SK-N-SH treated with all-trans-retinoic acid at 6 μM for 48 hours (cell line): ENCODE measurements around the gene EVC.

Source experiments
- ATAC-seq: fragments of 200-7000 bp; cut with Tn5 transposase; 3 replicates; pipeline ENCODE4 v1.9.1; 2020; ENCODE audit warnings: mild to moderate bottlenecking, moderate library complexity
- ARNTL ChIP-seq: fragments of 450-650 bp; formaldehyde crosslinking; IDR thresholded peaks from 2 replicates; pipeline ENCODE4 v1.5.0; 2020; ENCODE audit warnings: low read depth, mild to moderate bottlenecking, moderate library complexity, borderline replicate concordance
- BACH2 ChIP-seq: fragments of 250-450 bp; sonication (Bioruptor Pico); IDR thresholded peaks from 2 replicates; pipeline ENCODE4 v1.9.0; 2021; ENCODE audit warnings: mild to moderate bottlenecking, borderline replicate concordance
- CREB5 ChIP-seq: fragments of 250-450 bp; sonication (Bioruptor Pico); IDR thresholded peaks from 2 replicates; pipeline ENCODE4 v1.5.1; 2020; ENCODE audit warnings: low read depth, mild to moderate bottlenecking, moderate library complexity
- CSRNP3 ChIP-seq: fragments of 250-450 bp; sonication (Bioruptor Pico); IDR thresholded peaks from 2 replicates; pipeline ENCODE4 v1.5.1; 2021; ENCODE audit warnings: mild to moderate bottlenecking, moderate library complexity
- ESRRG ChIP-seq: fragments of 250-450 bp; sonication (Bioruptor Pico); IDR thresholded peaks from 2 replicates; pipeline ENCODE4 v1.6.1; 2021; ENCODE audit warnings: mild to moderate bottlenecking
- GLIS3 ChIP-seq: fragments of 250-450 bp; sonication (Bioruptor Pico); IDR thresholded peaks from 2 replicates; pipeline ENCODE4 v1.5.0; 2020; ENCODE audit warnings: mild to moderate bottlenecking, moderate library complexity
- ISL1 ChIP-seq: fragments of 250-450 bp; sonication (Bioruptor Pico); IDR thresholded peaks from 2 replicates; pipeline ENCODE4 v2.1.2; 2022; ENCODE audit warnings: mild to moderate bottlenecking, moderate library complexity
- OSR1 ChIP-seq: fragments of 250-450 bp; sonication (Bioruptor Pico); IDR thresholded peaks from 2 replicates; pipeline ENCODE4 v1.8.0; 2022; ENCODE audit warnings: moderate library complexity, mild to moderate bottlenecking, inconsistent platforms
- PATZ1 ChIP-seq: fragments of 250-450 bp; sonication (Bioruptor Pico); IDR thresholded peaks from 2 replicates; pipeline ENCODE4 v1.8.0; 2020; ENCODE audit warnings: mild to moderate bottlenecking, moderate library complexity, borderline replicate concordance
- POU6F1 ChIP-seq: fragments of 250-450 bp; sonication (Bioruptor Pico); IDR thresholded peaks from 2 replicates; pipeline ENCODE4 v1.8.0; 2021; ENCODE audit warnings: low read depth, mild to moderate bottlenecking, moderate library complexity, borderline replicate concordance
- PPARA ChIP-seq: fragments of 250-450 bp; sonication (Bioruptor Pico); IDR thresholded peaks from 2 replicates; pipeline ENCODE4 v1.5.0; 2020; ENCODE audit warnings: mild to moderate bottlenecking, borderline replicate concordance
- RARB ChIP-seq: fragments of 250-450 bp; sonication (Bioruptor Pico); IDR thresholded peaks from 2 replicates; pipeline ENCODE4 v1.8.0; 2021; ENCODE audit warnings: mild to moderate bottlenecking, moderate library complexity
- SNAI2 ChIP-seq: fragments of 250-450 bp; sonication (Bioruptor Pico); IDR thresholded peaks from 2 replicates; pipeline ENCODE4 v1.5.0; 2020; ENCODE audit warnings: mild to moderate bottlenecking, moderate library complexity
- TCF4 ChIP-seq: fragments of 250-450 bp; sonication (Bioruptor Pico); IDR thresholded peaks from 2 replicates; pipeline ENCODE4 v1.8.0; 2021; ENCODE audit warnings: mild to moderate bottlenecking, moderate library complexity, borderline replicate concordance
- TOX ChIP-seq: fragments of 250-450 bp; sonication (Bioruptor Pico); IDR thresholded peaks from 2 replicates; pipeline ENCODE4 v1.8.0; 2021; ENCODE audit warnings: mild to moderate bottlenecking, moderate library complexity, borderline replicate concordance
- TSHZ2 ChIP-seq: fragments of 250-450 bp; sonication (Bioruptor Pico); IDR thresholded peaks from 2 replicates; pipeline ENCODE4 v1.5.0; 2020; ENCODE audit warnings: mild to moderate bottlenecking, moderate library complexity
- ZC3H10 ChIP-seq: fragments of 250-450 bp; sonication (Bioruptor Pico); IDR thresholded peaks from 2 replicates; pipeline ENCODE4 v1.5.1; 2021; ENCODE audit warnings: mild to moderate bottlenecking, moderate library complexity
- ZFP3 ChIP-seq: fragments of 250-450 bp; sonication (Bioruptor Pico); IDR thresholded peaks from 2 replicates; pipeline ENCODE4 v1.5.0; 2020; ENCODE audit warnings: mild to moderate bottlenecking, moderate library complexity
- ZFP30 ChIP-seq: fragments of 450-650 bp; formaldehyde crosslinking; IDR thresholded peaks from 2 replicates; pipeline ENCODE4 v1.5.0; 2022; ENCODE audit warnings: mild to moderate bottlenecking, moderate library complexity
- ZNF565 ChIP-seq: fragments of 450-650 bp; formaldehyde crosslinking; conservative IDR thresholded peaks from 2 replicates; pipeline ENCODE4 v1.5.0; 2020; ENCODE audit warnings: low read depth, mild to moderate bottlenecking, moderate library complexity
- ZNF70 ChIP-seq: fragments of 450-650 bp; formaldehyde crosslinking; IDR thresholded peaks from 2 replicates; pipeline ENCODE4 v1.5.0; 2020; ENCODE audit warnings: mild to moderate bottlenecking, moderate library complexity
- ZNF8 ChIP-seq: fragments of 450-650 bp; formaldehyde crosslinking; IDR thresholded peaks from 2 replicates; pipeline ENCODE4 v1.5.0; 2020; ENCODE audit warnings: mild to moderate bottlenecking, moderate library complexity

Gene EVC

GRCh38 chr4:5845035-5845905 lies 134.3 kb downstream of the EVC start:
- ATAC-seq, result no peak
- TF ChIP-seq CREB5 (CRISPR knock-in tag) (no peak), GLIS3 (CRISPR knock-in tag) (no peak), CSRNP3 (no peak), ESRRG (CRISPR knock-in tag) (no peak), SNAI2 (CRISPR knock-in tag) (no peak), PATZ1 (CRISPR knock-in tag) (no peak), ZNF70 (CRISPR knock-in tag) (no peak), BACH2 (CRISPR knock-in tag) (no peak), ZNF8 (no peak), ZFP30 (CRISPR knock-in tag) (no peak), TOX (no peak), TSHZ2 (CRISPR knock-in tag) (no peak), ISL1 (no peak), RARB (CRISPR knock-in tag) (no peak), ZFP3 (CRISPR knock-in tag) (no peak), TCF4 (no peak), ZNF565 (CRISPR knock-in tag) (no peak), ARNTL (CRISPR knock-in tag) (no peak), ZC3H10 (CRISPR knock-in tag) (no peak)

GRCh38 chr4:5851637-5852301 lies 140.8 kb downstream of the EVC start:
- ATAC-seq, result no peak
- TF ChIP-seq POU6F1 (CRISPR knock-in tag), result no peak
- no peak for TF ChIP-seq RARB (CRISPR knock-in tag)
- TF ChIP-seq GLIS3 (CRISPR knock-in tag), result no peak
- no peak for TF ChIP-seq ZNF8
- TF ChIP-seq PPARA (CRISPR knock-in tag), result no peak
- TF ChIP-seq ZNF70 (CRISPR knock-in tag), result no peak
- TF ChIP-seq ARNTL (CRISPR knock-in tag), result no peak
- TF ChIP-seq ESRRG (CRISPR knock-in tag), result no peak
- TF ChIP-seq ISL1, result no peak
- TF ChIP-seq OSR1 (CRISPR knock-in tag), result no peak
- no peak for TF ChIP-seq TCF4
